Esophagus muscularis mucosa (tissue), 4 donors: Measurements from ENCODE around the gene LHPP.

Experiments used
- EP300 ChIP-seq: sonication (generic); formaldehyde crosslinking; IDR thresholded peaks from one replicate; pipeline ENCODE4 v1.6.1; 2017; ENCODE audit warnings: antibody characterized with exemption
- POLR2A ChIP-seq: fragments of 450-650 bp; IDR thresholded peaks from one replicate; pipeline ENCODE4 v1.6.1; 2017; ENCODE audit warnings: antibody characterized with exemption, moderate library complexity, mild to moderate bottlenecking, low read depth
- TF ChIP-seq, protein P1 (sequence below), 3 experiments: fragments of 200-600 bp in 2 of 3; fragments of 450-650 bp in 1 of 3; sonication (generic) in 2 of 3; IDR thresholded peaks; one replicate each; pipeline ENCODE4 v1.5.1; 2017 to 2019; ENCODE audit warnings: antibody characterized with exemption in 3 of 3, mild to moderate bottlenecking in 2 of 3, moderate library complexity in 1 of 3

DNA sequence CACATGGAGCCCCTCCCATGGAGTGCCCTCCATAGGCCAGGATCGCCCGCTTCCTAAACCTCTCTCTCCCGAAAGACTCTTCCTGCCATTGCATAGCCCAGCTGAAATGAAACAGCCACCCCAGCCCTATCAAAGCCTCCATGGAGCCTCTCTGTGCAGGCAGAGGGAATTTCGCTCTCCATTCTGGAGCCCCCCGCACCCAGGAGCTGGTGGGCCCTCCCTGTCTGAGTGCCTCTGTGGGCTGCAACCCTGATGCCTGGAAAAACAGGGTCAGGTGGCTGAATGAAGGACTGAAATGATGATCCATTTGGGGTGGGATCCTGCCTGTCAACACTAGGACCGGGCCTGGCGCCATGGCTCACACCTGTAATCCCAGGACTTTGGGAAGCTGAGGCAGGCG is 176.1 kb downstream of the LHPP start:
- TF ChIP-seq POLR2A (no peak), EP300 (no peak)
- TF ChIP-seq, protein P1, sequence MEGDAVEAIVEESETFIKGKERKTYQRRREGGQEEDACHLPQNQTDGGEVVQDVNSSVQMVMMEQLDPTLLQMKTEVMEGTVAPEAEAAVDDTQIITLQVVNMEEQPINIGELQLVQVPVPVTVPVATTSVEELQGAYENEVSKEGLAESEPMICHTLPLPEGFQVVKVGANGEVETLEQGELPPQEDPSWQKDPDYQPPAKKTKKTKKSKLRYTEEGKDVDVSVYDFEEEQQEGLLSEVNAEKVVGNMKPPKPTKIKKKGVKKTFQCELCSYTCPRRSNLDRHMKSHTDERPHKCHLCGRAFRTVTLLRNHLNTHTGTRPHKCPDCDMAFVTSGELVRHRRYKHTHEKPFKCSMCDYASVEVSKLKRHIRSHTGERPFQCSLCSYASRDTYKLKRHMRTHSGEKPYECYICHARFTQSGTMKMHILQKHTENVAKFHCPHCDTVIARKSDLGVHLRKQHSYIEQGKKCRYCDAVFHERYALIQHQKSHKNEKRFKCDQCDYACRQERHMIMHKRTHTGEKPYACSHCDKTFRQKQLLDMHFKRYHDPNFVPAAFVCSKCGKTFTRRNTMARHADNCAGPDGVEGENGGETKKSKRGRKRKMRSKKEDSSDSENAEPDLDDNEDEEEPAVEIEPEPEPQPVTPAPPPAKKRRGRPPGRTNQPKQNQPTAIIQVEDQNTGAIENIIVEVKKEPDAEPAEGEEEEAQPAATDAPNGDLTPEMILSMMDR (IDR thresholded peaks at IDR 0.05), result no peak
